Fibroblast of pulmonary artery (primary cell): ENCODE data around the gene PRAMEF1.
"Not testable (repeated sequence)": the region's sequence is repeated elsewhere in the genome, so short reads cannot be mapped to it uniquely, and the experiment has no call there.

ENCODE experiments used
- DNase-seq: peaks from one replicate; pipeline ENCODE4 v3.0.0-alpha.2; 2010; ENCODE audit warnings: low read depth
- H3K4me3 ChIP-seq: replicated peaks from 2 replicates; pipeline ENCODE4 v1.5.1; 2011; ENCODE audit warnings: low read depth, mild to moderate bottlenecking, control low read depth, low read length, moderate library complexity
- TF ChIP-seq, protein P1 (sequence below): IDR thresholded peaks from 2 replicates; pipeline ENCODE4 v1.5.1; 2011; ENCODE audit warnings: mild to moderate bottlenecking, control low read depth, low read length, inconsistent platforms; ENCODE audit errors: missing control alignments

Gene PRAMEF1

GRCh38 chr1:12791097-12791496 is at the start of gene PRAMEF1:
PRAMEF1 (plus strand) TSS chr1:12791397; CDS start chr1:12793228, 1,831 bp downstream.
- not testable (repeated sequence) for DNase-seq

GRCh38 chr1:12741946-12742345 is 49.3 kb upstream of the PRAMEF1 start:
- no peak for DNase-seq
- TF ChIP-seq, protein P1, sequence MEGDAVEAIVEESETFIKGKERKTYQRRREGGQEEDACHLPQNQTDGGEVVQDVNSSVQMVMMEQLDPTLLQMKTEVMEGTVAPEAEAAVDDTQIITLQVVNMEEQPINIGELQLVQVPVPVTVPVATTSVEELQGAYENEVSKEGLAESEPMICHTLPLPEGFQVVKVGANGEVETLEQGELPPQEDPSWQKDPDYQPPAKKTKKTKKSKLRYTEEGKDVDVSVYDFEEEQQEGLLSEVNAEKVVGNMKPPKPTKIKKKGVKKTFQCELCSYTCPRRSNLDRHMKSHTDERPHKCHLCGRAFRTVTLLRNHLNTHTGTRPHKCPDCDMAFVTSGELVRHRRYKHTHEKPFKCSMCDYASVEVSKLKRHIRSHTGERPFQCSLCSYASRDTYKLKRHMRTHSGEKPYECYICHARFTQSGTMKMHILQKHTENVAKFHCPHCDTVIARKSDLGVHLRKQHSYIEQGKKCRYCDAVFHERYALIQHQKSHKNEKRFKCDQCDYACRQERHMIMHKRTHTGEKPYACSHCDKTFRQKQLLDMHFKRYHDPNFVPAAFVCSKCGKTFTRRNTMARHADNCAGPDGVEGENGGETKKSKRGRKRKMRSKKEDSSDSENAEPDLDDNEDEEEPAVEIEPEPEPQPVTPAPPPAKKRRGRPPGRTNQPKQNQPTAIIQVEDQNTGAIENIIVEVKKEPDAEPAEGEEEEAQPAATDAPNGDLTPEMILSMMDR = no peak
- no peak overlapping the region for H3K4me3 ChIP-seq

More at GRCh38 chr1:12791097-12791496, at the start of gene PRAMEF1:
- not testable (repeated sequence) for H3K4me3 ChIP-seq

DNA sequence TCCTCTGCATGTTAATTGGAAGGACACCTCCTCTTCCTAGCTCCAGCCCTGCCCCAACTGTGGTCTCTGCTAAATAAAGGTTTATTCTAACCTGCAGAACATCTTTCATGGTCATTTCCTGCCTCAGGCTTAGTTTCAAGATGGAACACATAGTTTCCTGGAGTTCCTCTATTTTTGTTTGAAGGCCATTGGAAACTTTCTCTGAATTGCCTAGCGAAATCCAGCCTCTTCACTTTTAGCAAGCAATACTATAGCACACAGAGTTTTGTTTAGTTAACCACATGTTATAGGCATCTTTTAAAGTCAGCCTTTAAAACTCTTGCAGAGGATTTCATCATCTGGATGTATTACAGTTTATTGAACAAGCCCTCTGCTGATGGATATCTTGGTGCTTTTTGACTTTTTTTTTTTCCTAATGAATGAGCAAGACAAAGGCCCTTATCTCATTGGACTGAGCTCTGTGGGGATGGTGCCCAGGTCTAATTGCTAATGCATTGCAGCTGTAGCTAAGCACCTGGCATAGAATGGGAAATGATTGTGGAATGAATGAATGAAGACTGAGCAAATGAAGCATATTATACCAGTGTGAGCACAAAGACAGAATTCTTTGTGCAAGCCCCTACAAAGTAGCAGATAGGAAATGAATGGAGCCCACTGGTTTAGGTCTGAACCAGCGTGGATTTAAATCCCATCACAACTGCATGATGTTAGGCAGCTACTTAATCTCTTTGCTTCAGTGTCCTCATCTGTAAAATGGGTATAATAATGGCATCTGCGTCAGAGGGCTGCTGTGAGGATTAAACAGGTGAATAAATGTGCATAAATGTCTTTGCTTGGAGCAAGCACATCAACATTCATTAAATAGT is 45.8 kb upstream of the PRAMEF1 start:
- no peak for DNase-seq
- TF ChIP-seq, protein P1 = no peak
- H3K4me3 ChIP-seq = no peak overlapping the region

DNA sequence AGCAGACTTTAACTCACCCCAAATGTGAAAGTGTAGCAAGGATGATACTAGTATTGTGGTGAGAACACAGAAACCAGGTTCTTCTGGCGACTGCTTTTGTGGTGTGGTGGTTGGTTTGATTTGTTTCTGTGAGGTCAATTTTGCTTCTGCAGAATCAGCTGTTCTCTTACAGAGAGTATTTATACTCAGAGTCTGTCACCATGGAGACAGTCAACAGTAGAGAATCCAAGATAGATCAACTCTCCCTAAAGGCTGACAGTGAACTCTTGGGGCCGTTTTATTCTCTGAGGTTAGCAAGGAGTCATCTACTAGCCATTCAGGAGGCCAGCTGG is 45.2 kb upstream of the PRAMEF1 start, which contains the start of gene CFAP107:
Gene CFAP107, plus strand, starts transcription at position 209 of the 332 bp plus-strand sequence. CDS start 231 bp downstream, outside the sequence.
- no peak for DNase-seq
- no peak within 1 kb of the TSS for H3K4me3 ChIP-seq
- TF ChIP-seq, protein P1 = no peak

- DNase-seq = no peak
- H3K4me3 ChIP-seq = no peak overlapping the region
- TF ChIP-seq, protein P1 = no peak
These were observed 42.3 kb upstream of the PRAMEF1 start for GRCh38 chr1:12748778-12749355.

- no peak for DNase-seq
- TF ChIP-seq, protein P1 = no peak
- H3K4me3 ChIP-seq = no peak overlapping the region
These were observed 36.5 kb upstream of the PRAMEF1 start for GRCh38 chr1:12754738-12755137.

- no peak for DNase-seq
- TF ChIP-seq, protein P1 = no peak
- no peak overlapping the region for H3K4me3 ChIP-seq
These were observed 34.9 kb upstream of the PRAMEF1 start for GRCh38 chr1:12756273-12756672.
